Globus pallidus (tissue), 1 donor: ENCODE data around the gene NCKAP5L.
"Not testable (repeated sequence)": the region's sequence is repeated elsewhere in the genome, so short reads cannot be mapped to it uniquely, and the experiment has no call there.

Source experiments
- DNase-seq: peaks from one replicate; pipeline ENCODE4 v3.0.0-alpha.2; 2015; ENCODE audit warnings: low spot score

Gene NCKAP5L

DNA sequence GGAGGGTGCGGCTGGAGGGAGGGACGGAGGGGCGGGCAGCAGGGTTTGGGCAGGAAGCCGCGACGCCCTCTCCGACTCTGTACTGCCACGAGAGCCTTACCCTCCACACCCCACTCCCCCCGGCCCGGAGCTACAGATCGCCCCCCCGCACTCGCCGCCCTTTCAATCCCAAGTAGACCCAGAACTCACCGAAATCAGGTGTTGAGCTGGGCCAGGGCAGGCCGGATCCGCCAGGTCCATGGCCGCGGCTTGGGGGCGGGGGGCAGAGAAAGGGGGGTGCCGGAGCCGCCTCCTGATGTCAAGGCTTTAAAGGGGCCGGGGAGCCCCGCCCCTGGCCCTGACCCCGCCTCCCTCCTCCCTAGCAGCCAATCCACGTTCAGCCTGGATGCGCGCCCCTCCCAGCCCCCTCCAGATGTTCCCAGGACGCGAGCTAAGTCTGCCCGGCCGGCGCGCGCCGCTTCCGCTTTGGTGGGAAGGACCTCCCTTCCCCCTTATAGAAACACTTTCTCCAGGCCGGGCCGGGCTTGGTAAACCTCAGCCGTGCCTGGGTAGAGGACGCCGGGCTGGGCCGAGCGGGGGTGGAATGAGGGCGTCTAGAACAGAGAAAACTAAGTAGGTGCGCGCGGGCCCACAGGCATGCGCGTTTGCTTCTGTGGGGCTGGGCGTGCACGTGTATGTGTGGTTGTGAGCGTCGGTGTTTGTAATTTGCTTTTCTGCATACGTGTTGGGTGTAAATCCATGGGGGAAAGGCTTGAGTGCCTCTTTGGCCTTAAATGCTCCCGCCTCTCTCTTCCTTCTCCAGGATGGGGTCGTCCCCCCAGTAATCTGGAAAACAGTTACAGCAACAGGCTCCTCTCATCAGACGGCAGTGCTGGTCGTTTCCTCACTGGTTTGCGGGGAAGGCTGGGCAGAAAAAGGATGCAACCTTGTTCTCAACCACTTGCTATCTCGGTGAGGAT is at the start of gene NCKAP5L:
TSS of gene NCKAP5L (minus strand) at position 281 of the 959 bp plus-strand sequence. CDS start 24,369 bp downstream, outside the sequence.
- peak; percentile 95 for DNase-seq

DNA sequence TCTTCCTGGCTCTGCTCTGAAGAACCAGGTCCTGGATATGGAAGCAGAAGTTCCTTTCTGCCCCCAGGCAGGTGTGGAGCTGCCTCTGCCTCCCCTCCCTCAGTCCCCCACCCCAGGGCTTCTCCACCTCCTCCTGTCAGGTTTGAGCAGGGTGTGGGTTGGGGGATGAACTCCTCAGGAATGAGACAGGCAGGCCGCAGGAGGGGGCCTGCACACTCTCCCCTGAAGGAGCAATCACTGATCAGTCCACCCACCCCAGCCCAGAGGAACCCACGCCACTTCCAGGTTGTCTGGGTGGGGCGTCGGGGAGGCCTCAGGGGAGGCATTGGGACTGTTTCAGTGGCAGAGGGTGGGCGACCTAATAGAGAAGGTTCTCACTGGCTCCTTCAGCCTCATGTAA is 48.9 kb upstream of the NCKAP5L start:
- DNase-seq: no peak

DNA sequence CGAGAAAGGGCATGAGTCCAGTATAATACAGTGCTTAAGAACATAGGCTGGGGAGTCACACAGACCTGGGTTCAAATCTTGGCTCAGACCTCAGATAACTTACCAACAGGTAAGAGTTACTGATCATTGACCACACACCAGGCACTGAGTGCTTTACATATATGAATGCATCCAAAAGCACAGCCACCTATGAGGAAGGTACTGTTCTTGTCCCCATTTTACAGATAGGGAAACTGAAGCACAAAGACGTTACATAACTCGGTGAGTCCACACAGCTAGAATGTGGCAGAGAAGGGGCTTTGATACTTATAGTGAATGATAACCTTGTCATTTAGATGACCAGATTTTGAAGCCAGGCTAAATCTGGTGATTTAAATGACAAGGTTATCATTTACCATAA is 47.9 kb upstream of the NCKAP5L start:
- DNase-seq: no peak

DNA sequence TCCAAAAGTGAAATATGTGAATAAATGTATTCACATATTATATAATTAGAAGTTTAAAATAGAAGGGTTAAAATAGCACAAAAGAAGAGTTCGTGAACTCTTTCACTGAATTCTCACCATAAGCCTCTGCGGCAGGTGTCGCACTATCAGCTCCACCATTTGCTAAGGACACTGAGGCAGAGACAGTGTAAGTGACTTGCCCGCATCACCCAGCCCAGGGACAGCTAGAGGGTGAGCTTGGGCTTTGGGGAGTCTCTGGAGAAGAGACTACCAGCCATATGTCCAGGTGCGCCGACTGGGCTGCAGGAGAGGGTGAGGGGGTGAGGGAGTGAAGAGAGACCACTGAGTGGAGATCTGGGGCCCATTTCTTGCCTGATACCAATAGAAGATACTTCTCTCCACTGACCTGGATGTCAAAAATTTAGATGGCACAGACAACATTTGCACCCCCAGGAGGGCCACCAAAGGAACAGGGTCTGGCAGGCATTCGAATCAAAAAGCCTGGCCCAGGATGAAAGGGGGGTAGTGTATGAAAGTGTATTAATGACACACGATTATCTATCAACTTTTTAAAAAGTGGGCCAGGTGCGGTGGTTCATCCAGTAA is 47.0 kb upstream of the NCKAP5L start:
- DNase-seq: no peak

- peak; percentile 78 for DNase-seq
Measured at GRCh38 chr12:49874142-49874897, 46.1 kb upstream of the NCKAP5L start.

DNA sequence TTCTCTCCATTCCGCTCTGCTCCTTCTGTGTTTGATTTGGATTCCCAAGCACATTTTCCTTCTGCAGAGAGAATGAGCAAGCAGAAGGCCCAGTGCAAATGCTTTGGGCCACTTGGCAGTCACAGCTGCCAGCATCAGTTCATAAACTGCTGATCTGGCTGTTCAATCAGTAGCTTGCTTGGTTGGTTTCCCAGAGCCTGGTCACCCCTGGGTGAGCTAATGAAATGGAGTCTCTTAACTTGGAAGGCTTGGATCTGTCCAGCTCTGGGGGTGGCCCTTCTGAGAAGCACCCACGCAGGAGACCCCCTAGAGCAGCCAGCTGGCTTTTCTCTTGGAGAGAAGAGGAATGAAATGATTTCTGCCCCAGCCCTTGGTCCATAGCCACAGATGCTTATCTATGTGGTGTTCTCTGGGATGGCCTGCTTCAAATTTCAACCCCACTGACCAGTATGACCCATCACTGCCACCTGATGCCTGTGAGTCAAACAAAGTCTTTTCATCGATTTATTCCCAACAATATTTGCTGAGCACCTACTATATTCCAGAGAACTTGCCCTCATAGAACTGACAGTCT is 45.2 kb upstream of the NCKAP5L start:
- peak; percentile 72 for DNase-seq

- DNase-seq: peak; percentile 71
Measured at GRCh38 chr12:49872781-49873181, 44.6 kb upstream of the NCKAP5L start.

GRCh38 chr12:49872381-49872780 is 44.2 kb upstream of the NCKAP5L start:
- DNase-seq: no peak

GRCh38 chr12:49871811-49872251 is 43.6 kb upstream of the NCKAP5L start:
- DNase-seq: not testable (repeated sequence)

DNA sequence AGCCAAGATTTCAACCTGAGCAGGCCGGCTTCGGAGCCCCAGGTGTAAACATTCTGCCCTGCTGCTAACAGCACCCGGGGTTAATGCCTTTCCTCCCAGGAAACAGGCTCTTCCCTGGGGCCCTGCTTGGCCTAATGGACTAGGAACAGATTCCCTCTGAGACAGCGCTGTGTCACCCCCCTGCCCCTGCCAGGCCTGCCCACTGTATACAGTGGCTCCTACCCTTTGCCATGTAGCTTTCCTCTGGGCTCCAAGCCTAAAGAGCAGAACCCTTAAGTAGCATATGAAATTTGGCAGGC is 43.0 kb upstream of the NCKAP5L start:
- no peak for DNase-seq

GRCh38 chr12:49870501-49871262 is 42.5 kb upstream of the NCKAP5L start:
- no peak for DNase-seq

DNA sequence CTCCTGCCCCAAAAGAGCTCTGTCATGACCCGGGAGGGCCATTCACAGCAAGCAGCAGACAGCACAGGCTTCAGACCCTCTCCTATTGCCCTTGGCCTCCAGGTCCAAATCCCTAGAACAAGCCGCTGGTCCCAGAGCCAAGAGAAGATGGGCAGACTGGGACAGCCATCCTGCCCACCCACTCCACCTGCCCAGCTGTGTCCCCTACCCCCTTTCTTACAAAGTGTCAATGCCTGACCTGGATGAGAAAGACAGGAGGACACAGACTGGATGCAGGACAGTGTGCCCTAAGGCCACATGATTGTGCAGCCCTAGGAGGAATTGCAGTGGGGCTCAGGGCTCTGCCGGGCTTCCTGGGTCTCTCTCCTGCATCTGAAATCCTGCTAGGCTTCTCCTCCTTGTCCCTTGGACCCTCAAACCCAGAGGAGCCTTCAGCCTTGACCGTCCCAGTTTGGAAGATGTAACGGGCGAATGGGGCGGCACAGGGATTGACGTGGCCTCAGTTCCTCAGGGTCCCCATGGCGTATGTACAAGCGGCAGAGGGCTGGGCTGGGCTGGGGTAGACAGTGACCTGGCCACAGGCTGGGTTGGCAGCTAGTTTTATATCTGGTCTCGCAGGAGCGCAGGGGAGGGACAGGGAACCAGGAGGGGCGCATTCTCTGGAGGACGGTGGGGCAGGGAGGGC is 41.7 kb upstream of the NCKAP5L start:
- DNase-seq: no peak

DNA sequence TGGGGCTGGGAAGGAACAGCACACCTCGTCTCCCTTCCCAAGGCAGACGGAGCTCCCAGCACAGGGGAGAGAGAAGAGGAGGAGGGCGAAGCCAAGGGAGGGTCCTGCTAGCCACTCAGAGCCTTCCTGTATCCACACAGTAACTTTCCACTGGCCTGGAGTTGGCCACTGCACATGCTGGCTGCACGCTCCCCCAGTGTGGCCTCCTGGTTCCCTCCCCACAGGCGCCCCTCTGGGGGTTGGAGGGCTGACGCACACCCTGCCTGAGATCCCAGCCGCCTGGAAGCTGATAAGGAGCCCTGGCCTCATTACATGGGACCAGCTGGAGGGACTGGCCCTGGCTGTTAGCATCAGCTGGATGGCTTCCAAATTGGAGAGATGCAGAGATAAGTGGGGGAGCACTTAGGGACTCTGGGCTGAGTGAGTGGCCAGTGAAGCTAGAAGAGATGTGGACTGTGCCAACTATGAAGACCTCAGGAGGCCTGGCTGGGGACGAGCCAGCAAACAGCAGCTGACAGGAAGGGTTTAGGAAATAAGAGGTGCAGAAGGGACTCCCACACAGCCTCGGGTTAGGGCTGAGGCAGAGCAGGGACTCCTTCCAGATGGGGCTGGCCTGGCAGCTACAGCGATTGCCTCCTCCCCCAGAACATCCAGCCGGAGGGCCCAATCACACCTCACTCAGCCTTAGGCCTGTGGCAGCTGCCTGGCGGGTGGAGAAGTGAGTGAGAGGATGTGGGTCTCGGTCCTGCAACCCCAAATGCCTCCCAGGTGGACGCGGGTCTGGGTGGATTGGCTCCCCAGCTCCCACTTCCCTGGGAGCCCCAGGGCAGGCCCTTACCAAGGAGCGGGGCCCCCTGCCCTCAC is 41.0 kb upstream of the NCKAP5L start:
- DNase-seq: peak; percentile 73

- no peak for DNase-seq
Measured at GRCh38 chr12:49868449-49868848, 40.2 kb upstream of the NCKAP5L start.

- no peak for DNase-seq
Measured at GRCh38 chr12:49867570-49868341, 39.5 kb upstream of the NCKAP5L start.

- DNase-seq: no peak
Measured at GRCh38 chr12:49866859-49867569, 38.8 kb upstream of the NCKAP5L start.

DNA sequence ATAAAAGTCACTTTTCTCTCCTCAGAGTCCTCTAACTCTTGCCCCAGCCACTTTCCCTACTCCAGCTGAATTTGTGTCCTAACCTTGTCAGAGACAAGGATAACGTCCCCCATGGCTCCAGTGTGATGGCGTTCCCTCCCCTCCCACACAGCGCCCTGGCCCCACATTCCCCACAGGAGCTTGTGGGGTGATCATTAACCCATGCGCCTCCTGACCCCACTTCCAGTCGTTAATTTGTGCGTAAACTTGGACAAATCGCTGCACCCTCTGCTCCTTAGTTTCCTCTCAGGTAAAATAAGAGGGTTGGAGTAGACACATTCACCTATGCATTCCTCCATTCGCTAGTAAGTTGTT is 37.5 kb upstream of the NCKAP5L start:
- DNase-seq: no peak

DNA sequence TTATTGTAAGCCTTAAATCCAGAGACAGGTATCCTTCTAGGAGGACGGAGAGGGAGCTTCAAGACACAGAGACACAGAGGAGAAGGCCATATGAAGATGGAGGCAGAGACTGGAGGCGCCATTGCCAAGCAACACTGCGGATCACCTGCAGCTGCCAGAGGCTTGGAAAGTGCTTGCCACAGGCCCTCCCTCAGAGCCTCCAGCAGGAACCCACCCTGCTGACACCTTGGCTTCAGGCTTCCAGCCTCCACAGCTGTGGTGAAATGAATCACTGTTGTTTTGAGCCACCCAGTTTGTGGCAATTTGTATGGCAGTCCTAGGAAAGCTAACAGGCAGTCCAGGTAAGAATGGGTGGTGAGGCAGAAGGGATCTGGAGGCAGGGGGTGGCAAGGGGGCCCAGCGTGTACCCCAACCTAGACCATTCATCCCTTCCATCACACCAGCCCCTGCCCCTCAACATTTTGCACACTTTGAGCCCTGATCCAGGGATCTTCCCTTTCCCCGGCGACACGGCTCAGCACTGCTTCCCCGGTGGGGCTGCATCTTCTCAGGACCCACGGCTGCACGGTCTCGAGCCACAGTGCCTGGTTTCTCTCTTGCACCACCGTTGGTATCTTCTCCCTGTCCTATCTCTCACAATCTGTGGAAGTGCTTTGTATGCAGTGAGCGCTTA is 37.0 kb upstream of the NCKAP5L start:
- DNase-seq: no peak
